ENCODE measurements around the gene POMZP3.
"Not testable (repeated sequence)": the region's sequence is repeated elsewhere in the genome, so short reads cannot be mapped to it uniquely, and the experiment has no call there.

POMZP3 gene

GRCh38 chr7:76591033-76591432 is 36.0 kb downstream of the POMZP3 start:
- Histone ChIP-seq H3K27ac (ENCODE audit: low read depth in 2 of 2, low read length in 2 of 2) (peak overlapping the region; percentile 71 to 74), H3K9ac (ENCODE audit: low read depth in 1 of 2, low read length in 2 of 2) (peak overlapping the region in 1 of 2 donors; percentile 48), H3K4me1 (ENCODE audit: control insufficient read depth in 2 of 2, insufficient read depth in 2 of 2, low read length in 2 of 2) (peaks cover 7 to 17% of the 10 kb centered on the region in 2 donors), H3K4me3 (ENCODE audit: low read length in 2 of 2) (peak overlapping the region in 1 of 2 donors; percentile 30)
- not testable (repeated sequence) for H3K9me3 ChIP-seq (ENCODE audit: control insufficient read depth in 2 of 2, low read length in 2 of 2); H3K27me3 ChIP-seq (ENCODE audit: control insufficient read depth in 2 of 2, insufficient read depth in 2 of 2, low read length in 2 of 2); H3K36me3 ChIP-seq (ENCODE audit: control insufficient read depth in 2 of 2, insufficient read depth in 2 of 2, low read length in 2 of 2)

- H3K4me1 ChIP-seq (ENCODE audit: control insufficient read depth in 2 of 2, insufficient read depth in 2 of 2, low read length in 2 of 2), result peaks cover 7 to 19% of the 10 kb centered on the region in 2 donors
- H3K9ac ChIP-seq (ENCODE audit: low read depth in 1 of 2, low read length in 2 of 2); H3K27me3 ChIP-seq (ENCODE audit: control insufficient read depth in 2 of 2, insufficient read depth in 2 of 2, low read length in 2 of 2); H3K4me3 ChIP-seq (ENCODE audit: low read length in 2 of 2); H3K36me3 ChIP-seq (ENCODE audit: control insufficient read depth in 2 of 2, insufficient read depth in 2 of 2, low read length in 2 of 2); H3K9me3 ChIP-seq (ENCODE audit: control insufficient read depth in 2 of 2, low read length in 2 of 2): not testable (repeated sequence)
- peak overlapping the region in 1 of 2 donors; percentile 43 for H3K27ac ChIP-seq (ENCODE audit: low read depth in 2 of 2, low read length in 2 of 2)
Observed at GRCh38 chr7:76588586-76588985, 38.5 kb downstream of the POMZP3 start.

GRCh38 chr7:76586585-76587315 is 40.3 kb downstream of the POMZP3 start:
- peaks cover 7 to 17% of the 10 kb centered on the region in 2 donors for H3K4me1 ChIP-seq (ENCODE audit: control insufficient read depth in 2 of 2, insufficient read depth in 2 of 2, low read length in 2 of 2)
- H3K9me3 ChIP-seq (ENCODE audit: control insufficient read depth in 2 of 2, low read length in 2 of 2); H3K36me3 ChIP-seq (ENCODE audit: control insufficient read depth in 2 of 2, insufficient read depth in 2 of 2, low read length in 2 of 2); H3K9ac ChIP-seq (ENCODE audit: low read depth in 1 of 2, low read length in 2 of 2); H3K27ac ChIP-seq (ENCODE audit: low read depth in 2 of 2, low read length in 2 of 2); H3K4me3 ChIP-seq (ENCODE audit: low read length in 2 of 2); H3K27me3 ChIP-seq (ENCODE audit: control insufficient read depth in 2 of 2, insufficient read depth in 2 of 2, low read length in 2 of 2): not testable (repeated sequence)

- Histone ChIP-seq H3K9ac (ENCODE audit: low read depth in 1 of 2, low read length in 2 of 2) (peak overlapping the region in 1 of 2 donors; percentile 10), H3K27ac (ENCODE audit: low read depth in 2 of 2, low read length in 2 of 2) (peak overlapping the region; percentile 67 to 72)
- H3K4me3 ChIP-seq (ENCODE audit: low read length in 2 of 2); H3K27me3 ChIP-seq (ENCODE audit: control insufficient read depth in 2 of 2, insufficient read depth in 2 of 2, low read length in 2 of 2); H3K36me3 ChIP-seq (ENCODE audit: control insufficient read depth in 2 of 2, insufficient read depth in 2 of 2, low read length in 2 of 2); H3K9me3 ChIP-seq (ENCODE audit: control insufficient read depth in 2 of 2, low read length in 2 of 2); H3K4me1 ChIP-seq (ENCODE audit: control insufficient read depth in 2 of 2, insufficient read depth in 2 of 2, low read length in 2 of 2): not testable (repeated sequence)
Observed at GRCh38 chr7:76583636-76584281, 43.3 kb downstream of the POMZP3 start.

- not testable (repeated sequence) for H3K4me3 ChIP-seq (ENCODE audit: low read length in 2 of 2); H3K9me3 ChIP-seq (ENCODE audit: control insufficient read depth in 2 of 2, low read length in 2 of 2); H3K4me1 ChIP-seq (ENCODE audit: control insufficient read depth in 2 of 2, insufficient read depth in 2 of 2, low read length in 2 of 2); H3K27me3 ChIP-seq (ENCODE audit: control insufficient read depth in 2 of 2, insufficient read depth in 2 of 2, low read length in 2 of 2); H3K36me3 ChIP-seq (ENCODE audit: control insufficient read depth in 2 of 2, insufficient read depth in 2 of 2, low read length in 2 of 2)
- peak overlapping the region in 1 of 2 donors; percentile 10 for H3K9ac ChIP-seq (ENCODE audit: low read depth in 1 of 2, low read length in 2 of 2)
- H3K27ac ChIP-seq (ENCODE audit: low read depth in 2 of 2, low read length in 2 of 2), result peak overlapping the region; percentile 67 to 72
Observed at GRCh38 chr7:76582848-76583631, 44.0 kb downstream of the POMZP3 start.

- not testable (repeated sequence) for H3K9ac ChIP-seq (ENCODE audit: low read depth in 1 of 2, low read length in 2 of 2); H3K27ac ChIP-seq (ENCODE audit: low read depth in 2 of 2, low read length in 2 of 2); H3K27me3 ChIP-seq (ENCODE audit: control insufficient read depth in 2 of 2, insufficient read depth in 2 of 2, low read length in 2 of 2)
Observed at GRCh38 chr7:76575919-76576655, 51.0 kb downstream of the POMZP3 start.

GRCh38 chr7:76575431-76575830 is 51.6 kb downstream of the POMZP3 start:
- not testable (repeated sequence) for H3K9ac ChIP-seq (ENCODE audit: low read depth in 1 of 2, low read length in 2 of 2); H3K4me1 ChIP-seq (ENCODE audit: control insufficient read depth in 2 of 2, insufficient read depth in 2 of 2, low read length in 2 of 2); H3K9me3 ChIP-seq (ENCODE audit: control insufficient read depth in 2 of 2, low read length in 2 of 2); H3K27me3 ChIP-seq (ENCODE audit: control insufficient read depth in 2 of 2, insufficient read depth in 2 of 2, low read length in 2 of 2); H3K4me3 ChIP-seq (ENCODE audit: low read length in 2 of 2); H3K36me3 ChIP-seq (ENCODE audit: control insufficient read depth in 2 of 2, insufficient read depth in 2 of 2, low read length in 2 of 2); H3K27ac ChIP-seq (ENCODE audit: low read depth in 2 of 2, low read length in 2 of 2)

More at GRCh38 chr7:76575919-76576655, 51.0 kb downstream of the POMZP3 start:
- H3K36me3 ChIP-seq (ENCODE audit: control insufficient read depth in 2 of 2, insufficient read depth in 2 of 2, low read length in 2 of 2); H3K4me3 ChIP-seq (ENCODE audit: low read length in 2 of 2); H3K9me3 ChIP-seq (ENCODE audit: control insufficient read depth in 2 of 2, low read length in 2 of 2); H3K4me1 ChIP-seq (ENCODE audit: control insufficient read depth in 2 of 2, insufficient read depth in 2 of 2, low read length in 2 of 2): not testable (repeated sequence)

- not testable (repeated sequence) for H3K4me1 ChIP-seq (ENCODE audit: control insufficient read depth in 2 of 2, insufficient read depth in 2 of 2, low read length in 2 of 2); H3K27ac ChIP-seq (ENCODE audit: low read depth in 2 of 2, low read length in 2 of 2); H3K4me3 ChIP-seq (ENCODE audit: low read length in 2 of 2); H3K9me3 ChIP-seq (ENCODE audit: control insufficient read depth in 2 of 2, low read length in 2 of 2); H3K9ac ChIP-seq (ENCODE audit: low read depth in 1 of 2, low read length in 2 of 2); H3K36me3 ChIP-seq (ENCODE audit: control insufficient read depth in 2 of 2, insufficient read depth in 2 of 2, low read length in 2 of 2); H3K27me3 ChIP-seq (ENCODE audit: control insufficient read depth in 2 of 2, insufficient read depth in 2 of 2, low read length in 2 of 2)
Observed at GRCh38 chr7:76572296-76572695, 54.8 kb downstream of the POMZP3 start.

GRCh38 chr7:76570324-76570775 is 56.7 kb downstream of the POMZP3 start:
- H3K4me3 ChIP-seq (ENCODE audit: low read length in 2 of 2); H3K9ac ChIP-seq (ENCODE audit: low read depth in 1 of 2, low read length in 2 of 2); H3K36me3 ChIP-seq (ENCODE audit: control insufficient read depth in 2 of 2, insufficient read depth in 2 of 2, low read length in 2 of 2); H3K9me3 ChIP-seq (ENCODE audit: control insufficient read depth in 2 of 2, low read length in 2 of 2); H3K4me1 ChIP-seq (ENCODE audit: control insufficient read depth in 2 of 2, insufficient read depth in 2 of 2, low read length in 2 of 2); H3K27me3 ChIP-seq (ENCODE audit: control insufficient read depth in 2 of 2, insufficient read depth in 2 of 2, low read length in 2 of 2): not testable (repeated sequence)
- peak overlapping the region; percentile 11 to 32 for H3K27ac ChIP-seq (ENCODE audit: low read depth in 2 of 2, low read length in 2 of 2)
